Aorta (tissue), 5 donors: ENCODE data around the gene POLE. TPM values are rescaled to one million over a fixed set of nuclear protein-coding genes. Genes with fewer than 3 reads are reported as not detected.

Source experiments
- ATAC-seq: fragments of 200-7000 bp; cut with Tn5 transposase; one replicate; pipeline ENCODE4 v1.9.1; 2022; ENCODE audit warnings: moderate library complexity; ENCODE audit not compliant: low FRiP score
- DNase-seq, 2 donors: peaks; one replicate each; pipeline ENCODE4 v3.0.0-alpha.2; 2020
- H3K27ac ChIP-seq, 2 donors: one replicate each; pipeline ENCODE4 v1.5.1; 2013; ENCODE audit warnings: low read length in 2 of 2, mild to moderate bottlenecking in 2 of 2, moderate library complexity in 2 of 2, control low read depth in 1 of 2, inconsistent platforms in 1 of 2, low read depth in 1 of 2
- H3K27me3 ChIP-seq, 2 donors: one replicate each; pipeline ENCODE4 v1.6.1; 2013; ENCODE audit warnings: control low read depth in 1 of 2, low read length in 1 of 2, mild to moderate bottlenecking in 1 of 2, moderate library complexity in 1 of 2; ENCODE audit not compliant: insufficient read depth in 2 of 2, control insufficient read depth in 1 of 2
- H3K36me3 ChIP-seq, 2 donors: one replicate each; pipeline ENCODE4 v1.6.1; 2013; ENCODE audit warnings: control low read depth in 1 of 2, low read length in 1 of 2, mild to moderate bottlenecking in 1 of 2; ENCODE audit not compliant: insufficient read depth in 2 of 2, control insufficient read depth in 1 of 2
- H3K4me1 ChIP-seq, 2 donors: one replicate each; pipeline ENCODE4 v1.6.1; 2013; ENCODE audit warnings: low read length in 2 of 2, control low read depth in 1 of 2, mild to moderate bottlenecking in 1 of 2, moderate library complexity in 1 of 2; ENCODE audit not compliant: insufficient read depth in 2 of 2, control insufficient read depth in 1 of 2
- H3K4me3 ChIP-seq, 2 donors: one replicate each; pipeline ENCODE4 v1.5.1; 2013; ENCODE audit warnings: low read length in 2 of 2, control low read depth in 1 of 2, mild to moderate bottlenecking in 1 of 2
- H3K9me3 ChIP-seq: one replicate; pipeline ENCODE4 v1.6.1; 2013; ENCODE audit warnings: mild to moderate bottlenecking, low read length; ENCODE audit not compliant: control insufficient read depth
- WGBS, 2 donors: extraction: QIAGEN DNeasy Blood & Tissue Kit; methylation state at CpG; one replicate each; pipeline ENCODE4 v1.1.7; 2013; 5-methylcytosine and 5-hydroxymethylcytosine counted together
- intact Hi-C, 2 donors: fragments of 100-400 bp; cut with DNase I; formaldehyde crosslinking; loops; one replicate each; pipeline versions ENCODE4 v1.14.2 to v1.15.0; 2022
- polyA plus RNA-seq, 2 donors: library from polyadenylated mRNA; stranded (reverse); fragments of 200-250 nt; gene quantifications; one replicate each; pipeline ENCODE4 v1.2.3, GENCODE V29; 2013
- total RNA-seq, 2 donors: library from RNA; stranded (reverse); fragmentation: NEBNext Ultra II Directional; extraction: Animal tissue kit (Norgen Biotek cat#: 25700); gene quantifications; one replicate each; pipeline ENCODE4 v1.2.1, GENCODE V29; 2021
- donor health status: healthy with polysubstance abuse.
- donor health status: Bipolar disorder and iron deficiency.
- donor health status: DM: no; HTN: no; CAD: no.
- donor health status: DM: no; HTN: no; CAD: no.
- donor health status: DM: yes; HTN: yes; CAD: no.

Gene POLE
- total and polyA plus RNA-seq, 4 donors: 7.5 to 46.8 (median 37.2) TPM

GRCh38 chr12:132624910-132625630, 62.1 kb downstream of the POLE start:
- H3K36me3 ChIP-seq: peaks cover 0 to 4% of the 10 kb centered on the region in 2 donors
- H3K9me3 ChIP-seq: no peaks in the 10 kb centered on the region
- intact Hi-C loops: no loop called here
- no peak overlapping the region for H3K27ac ChIP-seq
- no peaks in the 10 kb centered on the region for H3K27me3 ChIP-seq
- WGBS, 2 donors: 91 to 92% methylated on average over 32 of the region's 32 CpGs
- no peak for DNase-seq
- no peak for ATAC-seq
- H3K4me1 ChIP-seq: no peaks in the 10 kb centered on the region
- no peak overlapping the region for H3K4me3 ChIP-seq

GRCh38 chr12:132624186-132624855, 62.8 kb downstream of the POLE start:
- H3K27me3 ChIP-seq: no peaks in the 10 kb centered on the region
- no peaks in the 10 kb centered on the region for H3K4me1 ChIP-seq
- intact Hi-C loops: no loop called here
- WGBS, 2 donors: 86 to 88% methylated on average over 22 of the region's 22 CpGs
- no peaks in the 10 kb centered on the region for H3K9me3 ChIP-seq
- H3K36me3 ChIP-seq: peaks cover 0 to 4% of the 10 kb centered on the region in 2 donors
- no peak overlapping the region for H3K4me3 ChIP-seq
- ATAC-seq (no peak), DNase-seq (no peak)
- no peak overlapping the region for H3K27ac ChIP-seq

GRCh38 chr12:132623072-132623869, 63.9 kb downstream of the POLE start:
- H3K4me3 ChIP-seq: no peak overlapping the region
- no peak overlapping the region for H3K27ac ChIP-seq
- no peaks in the 10 kb centered on the region for H3K4me1 ChIP-seq
- H3K9me3 ChIP-seq: no peaks in the 10 kb centered on the region
- ATAC-seq (no peak), DNase-seq (no peak)
- H3K36me3 ChIP-seq: peaks cover 0 to 4% of the 10 kb centered on the region in 2 donors
- intact Hi-C loops: no loop called here
- no peaks in the 10 kb centered on the region for H3K27me3 ChIP-seq
- 86 to 88% methylated on average over 25 of the region's 25 CpGs for WGBS, 2 donors

- peak; percentile 34 for ATAC-seq
- intact Hi-C loops: no loop called here
- no peak for DNase-seq
- no peaks in the 10 kb centered on the region for H3K9me3 ChIP-seq
- H3K27ac ChIP-seq: no peak overlapping the region
- no peak overlapping the region for H3K4me3 ChIP-seq
- H3K27me3 ChIP-seq: no peaks in the 10 kb centered on the region
- H3K4me1 ChIP-seq: no peaks in the 10 kb centered on the region
- H3K36me3 ChIP-seq: peaks cover 0 to 4% of the 10 kb centered on the region in 2 donors
- 27 to 34% methylated on average over 11 of the region's 11 CpGs for WGBS, 2 donors
Measured at GRCh38 chr12:132622437-132623071, 64.6 kb downstream of the POLE start.

GRCh38 chr12:132621657-132622435, 65.3 kb downstream of the POLE start:
- no peak overlapping the region for H3K27ac ChIP-seq
- peaks cover 2% of the 10 kb centered on the region for H3K9me3 ChIP-seq
- ATAC-seq (peak; percentile 17), DNase-seq (no peak)
- no peaks in the 10 kb centered on the region for H3K4me1 ChIP-seq
- H3K4me3 ChIP-seq: no peak overlapping the region
- WGBS, 2 donors: 79 to 80% methylated on average over 18 to 21 of the region's 21 CpGs
- H3K36me3 ChIP-seq: peaks cover 0 to 4% of the 10 kb centered on the region in 2 donors
- intact Hi-C loops: no loop called here
- H3K27me3 ChIP-seq: no peaks in the 10 kb centered on the region

- no peak overlapping the region for H3K27ac ChIP-seq
- H3K36me3 ChIP-seq: peaks cover 0 to 4% of the 10 kb centered on the region in 2 donors
- no peak for DNase-seq
- no peaks in the 10 kb centered on the region for H3K27me3 ChIP-seq
- H3K4me3 ChIP-seq: no peak overlapping the region
- no peaks in the 10 kb centered on the region for H3K4me1 ChIP-seq
- no peak for ATAC-seq
- H3K9me3 ChIP-seq: peaks cover 2% of the 10 kb centered on the region
- WGBS, 2 donors: 71 to 76% methylated on average over 26 to 28 of the region's 28 CpGs
- intact Hi-C loops: no loop called here
Measured at GRCh38 chr12:132620899-132621656, 66.1 kb downstream of the POLE start.

GRCh38 chr12:132620113-132620898, 66.8 kb downstream of the POLE start:
- intact Hi-C loops: no loop called here
- no peaks in the 10 kb centered on the region for H3K27me3 ChIP-seq

More at GRCh38 chr12:132620113-132620898, 66.8 kb downstream of the POLE start:
- no peak overlapping the region for H3K27ac ChIP-seq
- ATAC-seq: no peak
- H3K4me3 ChIP-seq: no peak overlapping the region
- 55 to 56% methylated on average over 28 to 29 of the region's 29 CpGs for WGBS, 2 donors
- no peaks in the 10 kb centered on the region for H3K4me1 ChIP-seq
- H3K36me3 ChIP-seq: no peaks in the 10 kb centered on the region
- DNase-seq: no peak
- peaks cover 2% of the 10 kb centered on the region for H3K9me3 ChIP-seq
